HCT116 (cell line): Measurements from ENCODE around the gene ADIRF. TPM values are rescaled to one million over a fixed set of nuclear protein-coding genes. Genes with fewer than 3 reads are reported as not detected.

Experiments
- ATAC-seq: fragments of 200-7000 bp; cut with Tn5 transposase; 2 replicates; pipeline ENCODE4 v1.9.1; 2020; ENCODE audit warnings: mild to moderate bottlenecking, moderate library complexity
- BruUV-seq: library from RNA; stranded (reverse); fragments of 400-500 nt; replicated peaks from 2 replicates; lab custom pipeline; 2021; lab: Mats Ljungman, UMichigan
- CTCF ChIA-PET: fragments of 300-600 bp; sonication (Branson Sonifier 250); formaldehyde crosslinking; loops from one replicate; lab custom pipeline; 2021; ENCODE audit warnings: antibody characterized with exemption; lab: Charles Lee
- POLR2A ChIA-PET: fragments of 300-600, 350-600 bp; sonication (Branson Sonifier 250); formaldehyde crosslinking; loops from one replicate; lab custom pipeline; 2021; ENCODE audit warnings: antibody characterized with exemption; lab: Charles Lee
- RAD21 ChIA-PET, 2 experiments: fragments of 300-600 bp; sonication (Branson Sonifier 250); formaldehyde crosslinking; loops; one replicate each; lab custom pipeline; 2023; ENCODE audit warnings: low total read pairs in 2 of 2; ENCODE audit not compliant: uncharacterized antibody in 2 of 2, unreplicated experiment in 2 of 2, low non-redundant PET in 1 of 2; lab: Charles Lee
- DNase-seq: peaks from one replicate; pipeline ENCODE4 v3.0.0-alpha.2; 2010; ENCODE audit warnings: low read depth, low spot score
- H2AFZ ChIP-seq: fragments of 200-600 bp; shearing (Covaris generic), sonication (generic); 2 replicates; pipeline ENCODE4 v1.6.1; 2017; ENCODE audit warnings: low read depth, mixed run types, mixed read lengths, antibody characterized with exemption, low read length; ENCODE audit not compliant: poor library complexity, severe bottlenecking
- H3K27ac ChIP-seq: 2 replicates; pipeline ENCODE4 v1.5.1; 2012; ENCODE audit warnings: low read depth, low read length
- H3K27me3 ChIP-seq: fragments of 200-600 bp; sonication (generic); 2 replicates; pipeline ENCODE4 v1.6.1; 2016; ENCODE audit warnings: mixed run types, low read length, mixed read lengths; ENCODE audit not compliant: insufficient read depth
- H3K36me3 ChIP-seq, 2 experiments: fragments of 200-500 bp in 1 of 2; fragments of 200-600 bp in 1 of 2; sonication (Bioruptor generic) in 1 of 2; sonication (generic) in 1 of 2; 2 replicates each; pipeline versions ENCODE4 v1.5.1 to v1.6.1; 2014 to 2016; ENCODE audit warnings: low read length in 2 of 2, inconsistent platforms in 1 of 2, mixed read lengths in 1 of 2, mixed run types in 1 of 2; ENCODE audit not compliant: insufficient read depth in 2 of 2, control insufficient read depth in 1 of 2
- H3K4me1 ChIP-seq, 2 experiments: fragments of 200-600 bp in 1 of 2; sonication (generic) in 1 of 2; 2 replicates each; pipeline versions ENCODE4 v1.5.1 to v1.6.1; 2012 to 2017; ENCODE audit warnings: low read length in 2 of 2, inconsistent platforms in 1 of 2, mild to moderate bottlenecking in 1 of 2, mixed read lengths in 1 of 2, mixed run types in 1 of 2, moderate library complexity in 1 of 2; ENCODE audit not compliant: insufficient read depth in 2 of 2, control insufficient read depth in 1 of 2
- H3K4me2 ChIP-seq: fragments of 200-600 bp; sonication (generic); 2 replicates; pipeline ENCODE4 v1.6.1; 2017; ENCODE audit warnings: mixed run types, low read length, mixed read lengths
- H3K4me3 ChIP-seq, 2 experiments: fragments of 200-600 bp in 1 of 2; sonication (generic) in 1 of 2; replicated peaks in 1 of 2; 2 replicates each; pipeline ENCODE4 v1.5.1; 2011 to 2016; ENCODE audit warnings: low read length in 2 of 2, control low read depth in 1 of 2, low read depth in 1 of 2, mild to moderate bottlenecking in 1 of 2, mixed read lengths in 1 of 2, mixed run types in 1 of 2
- H3K79me2 ChIP-seq: fragments of 200-600 bp; sonication (generic); 2 replicates; pipeline ENCODE4 v1.6.1; 2017; ENCODE audit warnings: mild to moderate bottlenecking, mixed run types, low read length, moderate library complexity, mixed read lengths; ENCODE audit not compliant: insufficient read depth
- H3K9ac ChIP-seq: fragments of 200-600 bp; sonication (generic); 2 replicates; pipeline ENCODE4 v1.6.1; 2016; ENCODE audit warnings: low read length, mixed read lengths
- H3K9me2 ChIP-seq: fragments of 200-600 bp; sonication (generic), shearing (Covaris generic); 2 replicates; pipeline ENCODE4 v1.6.1; 2017; ENCODE audit warnings: mixed run types, mild to moderate bottlenecking, moderate library complexity; ENCODE audit not compliant: insufficient read depth
- H3K9me3 ChIP-seq, 2 experiments: fragments of 200-500 bp in 1 of 2; fragments of 200-600 bp in 1 of 2; sonication (Bioruptor generic) in 1 of 2; sonication (generic) in 1 of 2; 2 replicates each; pipeline ENCODE4 v1.6.1; 2014 to 2017; ENCODE audit warnings: low read length in 2 of 2, mixed read lengths in 2 of 2, inconsistent platforms in 1 of 2, low read depth in 1 of 2, mild to moderate bottlenecking in 1 of 2, mixed run types in 1 of 2, moderate library complexity in 1 of 2; ENCODE audit not compliant: control insufficient read depth in 1 of 2, insufficient read depth in 1 of 2
- H4K20me1 ChIP-seq: fragments of 200-600 bp; sonication (generic), shearing (Covaris generic); 2 replicates; pipeline ENCODE4 v1.6.1; 2017; ENCODE audit warnings: mixed run types, mild to moderate bottlenecking, moderate library complexity; ENCODE audit not compliant: insufficient read depth
- CBX3 ChIP-seq: IDR thresholded peaks from 2 replicates; pipeline ENCODE4 v1.6.1; 2012; ENCODE audit warnings: low read depth
- CTCF ChIP-seq, 3 experiments: fragments of 200-600 bp in 1 of 3; sonication (generic) in 1 of 3; IDR thresholded peaks in 2 of 3; conservative IDR thresholded peaks in 1 of 3; 2 replicates each; pipeline ENCODE4 v1.5.1; 2012 to 2017; ENCODE audit warnings: low read depth in 2 of 3, low read length in 2 of 3, antibody characterized with exemption in 1 of 3, borderline replicate concordance in 1 of 3, control low read depth in 1 of 3, mild to moderate bottlenecking in 1 of 3, mixed read lengths in 1 of 3, mixed run types in 1 of 3, moderate library complexity in 1 of 3; ENCODE audit not compliant: insufficient read depth in 1 of 3
- ELF1 ChIP-seq: IDR thresholded peaks from 2 replicates; pipeline ENCODE4 v1.6.1; 2012; ENCODE audit warnings: low read depth, borderline replicate concordance
- POLR2AphosphoS5 ChIP-seq: IDR thresholded peaks from 2 replicates; pipeline ENCODE4 v1.6.1; 2011; ENCODE audit warnings: mild to moderate bottlenecking, low read depth, low read length, moderate library complexity
- RAD21 ChIP-seq: IDR thresholded peaks from 2 replicates; pipeline ENCODE4 v1.6.1; 2012; ENCODE audit warnings: low read depth, mild to moderate bottlenecking
- SRF ChIP-seq: IDR thresholded peaks from 2 replicates; pipeline ENCODE4 v1.6.1; 2012; ENCODE audit warnings: low read depth
- TCF7L2 ChIP-seq: IDR thresholded peaks from 2 replicates; pipeline ENCODE4 v1.7.0; 2011; ENCODE audit warnings: borderline replicate concordance, inconsistent platforms; ENCODE audit not compliant: insufficient read depth, insufficient read length; ENCODE audit errors: extremely low read depth
- ZFX ChIP-seq: fragments of 450-650 bp; IDR thresholded peaks from 2 replicates; pipeline ENCODE4 v1.6.1; 2017
- ZNF274 ChIP-seq: fragments of 200-500 bp; sonication (Bioruptor generic); IDR thresholded peaks from 2 replicates; pipeline ENCODE4 v1.6.1; 2014; ENCODE audit warnings: mild to moderate bottlenecking, low read depth, low read length, inconsistent platforms
- intact Hi-C: fragments of 100-400 bp; cut with micrococcal nuclease; formaldehyde crosslinking; loops from 2 replicates; pipeline ENCODE4 v1.10.0; 2022
- total RNA-seq: library from RNA; stranded (reverse); gene quantifications from one replicate; pipeline ENCODE4 v1.2.1, GENCODE V29; 2021; ENCODE audit not compliant: unreplicated experiment
- TF ChIP-seq, protein P1 (sequence below): IDR thresholded peaks from 2 replicates; pipeline ENCODE4 v1.6.1; 2012

ADIRF gene
- total RNA-seq, 1 experiment from 2014 or later: 448 TPM

GRCh38 chr10:86944471-86944870 lies 23.8 kb upstream of the ADIRF start:
- H3K27me3 ChIP-seq: no peaks in the 10 kb centered on the region
- H3K27ac ChIP-seq: no peak overlapping the region
- no peak overlapping the region for H3K4me2 ChIP-seq
- H3K9me2 ChIP-seq: no peaks in the 10 kb centered on the region
- intact Hi-C loops: no loop called here
- CTCF ChIA-PET: interaction anchor here (1.0 kb wide), 1 partner anchor 25 kb away, joined by 3 read pairs; no protein-coding TSS in a partner anchor
- no peaks in the 10 kb centered on the region for H4K20me1 ChIP-seq
- H2AFZ ChIP-seq: no peak overlapping the region
- no peak for DNase-seq
- no peaks in the 10 kb centered on the region for H3K79me2 ChIP-seq
- TF ChIP-seq SRF (no peak), ELF1 (no peak), CTCF (IDR thresholded peaks at IDR 0.05 in 2 of 3, conservative IDR thresholded peaks at IDR 0.05 in 1 of 3; ENCODE audit: borderline replicate concordance in 1 of 3, insufficient read depth in 1 of 3, low read depth in 2 of 3, low read length in 2 of 3) (no peak), ZNF274 (no peak), CBX3 (no peak), POLR2AphosphoS5 (no peak), ZFX (no peak), TCF7L2 (no peak), RAD21 (no peak)
- TF ChIP-seq, protein P1, sequence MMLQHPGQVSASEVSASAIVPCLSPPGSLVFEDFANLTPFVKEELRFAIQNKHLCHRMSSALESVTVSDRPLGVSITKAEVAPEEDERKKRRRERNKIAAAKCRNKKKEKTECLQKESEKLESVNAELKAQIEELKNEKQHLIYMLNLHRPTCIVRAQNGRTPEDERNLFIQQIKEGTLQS: no peak
- no TSS peak for BruUV-seq
- H3K4me3 ChIP-seq: no peak overlapping the region
- RAD21 ChIA-PET: interaction anchor here in 1 of 2 experiments (1.1 kb wide), 1 partner anchor 16 kb away, joined by 3 read pairs; no protein-coding TSS in a partner anchor
- ATAC-seq: no peak
- POLR2A ChIA-PET: interaction anchor here (0.5 kb wide), 1 partner anchor 20 kb away, joined by 3 read pairs; no protein-coding TSS in a partner anchor
- H3K9ac ChIP-seq: no peak overlapping the region
- peaks cover 0 to 20% of the 10 kb centered on the region in 2 experiments; a peak in 2 of 4 replicates for H3K4me1 ChIP-seq
- H3K36me3 ChIP-seq: no peaks in the 10 kb centered on the region
- H3K9me3 ChIP-seq: no peaks in the 10 kb centered on the region
